HG02798 (cell line): ENCODE data around the gene PLCL2.

ENCODE experiments used
- ATAC-seq: cut with Tn5 transposase; IDR thresholded peaks from one replicate; pipeline ENCODE4 v1.9.1; 2021; ENCODE audit warnings: mild to moderate bottlenecking; ENCODE audit not compliant: unreplicated experiment, poor library complexity

Gene PLCL2

GRCh38 chr3:17033516-17034168 lies 148.9 kb downstream of the PLCL2 start:
- no peak for ATAC-seq

GRCh38 chr3:17035033-17035432 lies 150.3 kb downstream of the PLCL2 start:
- ATAC-seq: no peak

- no peak for ATAC-seq
Observed at GRCh38 chr3:17035966-17036365, 151.2 kb downstream of the PLCL2 start.

GRCh38 chr3:17038141-17038540 lies 153.4 kb downstream of the PLCL2 start:
- ATAC-seq: no peak

- no peak for ATAC-seq
Observed at GRCh38 chr3:17038900-17039553, 154.3 kb downstream of the PLCL2 start.

- ATAC-seq: no peak
Observed at GRCh38 chr3:17039594-17039993, 154.8 kb downstream of the PLCL2 start.

- no peak for ATAC-seq
Observed at GRCh38 chr3:17040322-17040989, 155.7 kb downstream of the PLCL2 start.

GRCh38 chr3:17040990-17041377 lies 156.2 kb downstream of the PLCL2 start:
- ATAC-seq: no peak

GRCh38 chr3:17044855-17045254 lies 160.1 kb downstream of the PLCL2 start:
- ATAC-seq: peak; percentile 90

- no peak for ATAC-seq
Observed at GRCh38 chr3:17045705-17046104, 160.9 kb downstream of the PLCL2 start.

GRCh38 chr3:17046623-17047022 lies 161.9 kb downstream of the PLCL2 start:
- ATAC-seq: no peak

- ATAC-seq: peak; percentile 28
Observed at GRCh38 chr3:17047162-17047561, 162.4 kb downstream of the PLCL2 start.

GRCh38 chr3:17047894-17048293 lies 163.1 kb downstream of the PLCL2 start:
- no peak for ATAC-seq

GRCh38 chr3:17050071-17050470 lies 165.3 kb downstream of the PLCL2 start:
- no peak for ATAC-seq

- no peak for ATAC-seq
Observed at GRCh38 chr3:17050506-17050905, 165.8 kb downstream of the PLCL2 start.

- peak; percentile 49 for ATAC-seq
Observed at GRCh38 chr3:17052363-17052762, 167.6 kb downstream of the PLCL2 start.

- ATAC-seq: no peak
Observed at GRCh38 chr3:17054301-17054981, 169.7 kb downstream of the PLCL2 start.

GRCh38 chr3:17054982-17055343 lies 170.2 kb downstream of the PLCL2 start:
- no peak for ATAC-seq

GRCh38 chr3:17055374-17056276 lies 170.9 kb downstream of the PLCL2 start:
- ATAC-seq: peak; percentile 72

- ATAC-seq: no peak
Observed at GRCh38 chr3:17057321-17057720, 172.6 kb downstream of the PLCL2 start.
